IMR-90 (cell line): ENCODE results near the gene RXFP3. TPM values are rescaled to one million over a fixed set of nuclear protein-coding genes. Genes with fewer than 3 reads are reported as not detected.

Experiments used
- ATAC-seq: fragments of 200-7000 bp; cut with Tn5 transposase; 2 replicates; pipeline ENCODE4 v1.9.1; 2020; ENCODE audit warnings: low read depth, mild to moderate bottlenecking, moderate library complexity
- BruUV-seq: library from RNA; stranded (reverse); fragments of 400-500 nt; replicated peaks from 2 replicates; lab custom pipeline; 2021; lab: Mats Ljungman, UMichigan
- CTCF ChIA-PET: fragments of 300-600 bp; formaldehyde crosslinking; extraction: SDS; loops from one replicate; lab custom pipeline; 2021; ENCODE audit warnings: antibody characterized with exemption; lab: Yijun Ruan, JAX
- POLR2A ChIA-PET: fragments of 300-600 bp; sonication (Branson Sonifier 250); formaldehyde crosslinking; loops from one replicate; lab custom pipeline; 2022; ENCODE audit warnings: antibody characterized with exemption; ENCODE audit not compliant: unreplicated experiment; lab: Charles Lee
- DNase-seq: peaks from one replicate; pipeline ENCODE4 v3.0.0; 2013
- H2AFZ ChIP-seq: replicated peaks from 2 replicates; pipeline ENCODE3; 2013; ENCODE audit warnings: low read length, mild to moderate bottlenecking; ENCODE audit not compliant: poor library complexity
- H2AK5ac ChIP-seq: 2 replicates; pipeline ENCODE4 v1.6.1; 2013; ENCODE audit warnings: low read depth, low read length, inconsistent platforms
- H2AK9ac ChIP-seq: replicated peaks from 2 replicates; pipeline ENCODE3; 2013; ENCODE audit warnings: mild to moderate bottlenecking, low read depth, low read length, moderate library complexity; ENCODE audit not compliant: poor library complexity
- H2BK120ac ChIP-seq: 2 replicates; pipeline ENCODE4 v1.6.1; 2013; ENCODE audit warnings: low read depth, low read length, inconsistent platforms
- H2BK15ac ChIP-seq: 3 replicates; pipeline ENCODE4 v1.6.1; 2013; ENCODE audit warnings: low read depth, low read length, inconsistent platforms
- H2BK20ac ChIP-seq: 2 replicates; pipeline ENCODE4 v1.6.1; 2013; ENCODE audit warnings: low read depth, mild to moderate bottlenecking, inconsistent platforms, low read length, moderate library complexity
- H2BK5ac ChIP-seq: 2 replicates; pipeline ENCODE4 v1.6.1; 2013; ENCODE audit warnings: mild to moderate bottlenecking, low read depth, low read length, inconsistent platforms; ENCODE audit not compliant: poor library complexity, severe bottlenecking
- H3K14ac ChIP-seq: replicated peaks from 2 replicates; pipeline ENCODE4 v1.6.1; 2013; ENCODE audit warnings: low read depth, low read length, inconsistent platforms
- H3K18ac ChIP-seq: 2 replicates; pipeline ENCODE4 v1.6.1; 2013; ENCODE audit warnings: low read depth, low read length, control low read depth
- H3K23ac ChIP-seq: 2 replicates; pipeline ENCODE4 v1.6.1; 2013; ENCODE audit warnings: low read depth, low read length, inconsistent platforms
- H3K27ac ChIP-seq: 2 replicates; pipeline ENCODE4 v1.5.1; 2013; ENCODE audit warnings: mild to moderate bottlenecking, control low read depth, low read length; ENCODE audit not compliant: insufficient read depth
- H3K27me3 ChIP-seq: 2 replicates; pipeline ENCODE4 v1.6.1; 2013; ENCODE audit warnings: low read length; ENCODE audit not compliant: control insufficient read depth, insufficient read depth
- H3K36me3 ChIP-seq: 2 replicates; pipeline ENCODE4 v1.6.1; 2013; ENCODE audit warnings: low read length, mixed read lengths; ENCODE audit not compliant: control insufficient read depth, insufficient read depth
- H3K4ac ChIP-seq: 2 replicates; pipeline ENCODE4 v1.6.1; 2013; ENCODE audit warnings: low read depth, low read length, inconsistent platforms
- H3K4me1 ChIP-seq: 2 replicates; pipeline ENCODE4 v1.6.1; 2013; ENCODE audit warnings: low read length, mixed read lengths; ENCODE audit not compliant: control insufficient read depth, insufficient read depth
- H3K4me2 ChIP-seq: 2 replicates; pipeline ENCODE4 v1.6.1; 2013; ENCODE audit warnings: low read depth, mild to moderate bottlenecking, control low read depth, low read length, moderate library complexity
- H3K4me3 ChIP-seq: 2 replicates; pipeline ENCODE4 v1.5.1; 2013; ENCODE audit warnings: low read depth, mild to moderate bottlenecking, control low read depth, low read length, moderate library complexity; ENCODE audit not compliant: insufficient read depth
- H3K56ac ChIP-seq: 2 replicates; pipeline ENCODE4 v1.6.1; 2013; ENCODE audit warnings: low read length, inconsistent platforms; ENCODE audit not compliant: insufficient read depth; ENCODE audit errors: extremely low read depth
- H3K79me1 ChIP-seq, 2 experiments: 2 replicates each; pipeline ENCODE4 v1.6.1; 2013; ENCODE audit warnings: low read length in 2 of 2, inconsistent platforms in 1 of 2, low read depth in 1 of 2
- H3K9ac ChIP-seq: 2 replicates; pipeline ENCODE4 v1.6.1; 2013; ENCODE audit warnings: low read depth, low read length, control low read depth
- H3K9me1 ChIP-seq: 2 replicates; pipeline ENCODE4 v1.6.1; 2013; ENCODE audit warnings: low read length, inconsistent platforms; ENCODE audit not compliant: insufficient read depth
- H3K9me3 ChIP-seq: 2 replicates; pipeline ENCODE4 v1.6.1; 2013; ENCODE audit warnings: low read length; ENCODE audit not compliant: control insufficient read depth, insufficient read depth
- H4K20me1 ChIP-seq: 2 replicates; pipeline ENCODE4 v1.6.1; 2013; ENCODE audit warnings: low read length, inconsistent platforms; ENCODE audit not compliant: insufficient read depth
- H4K5ac ChIP-seq: 2 replicates; pipeline ENCODE4 v1.6.1; 2013; ENCODE audit warnings: mild to moderate bottlenecking, low read depth, low read length, control low read depth
- H4K8ac ChIP-seq, 2 experiments: 2 replicates each; pipeline ENCODE4 v1.6.1; 2013; ENCODE audit warnings: low read depth in 2 of 2, low read length in 2 of 2, control low read depth in 1 of 2, inconsistent platforms in 1 of 2
- H4K91ac ChIP-seq: 2 replicates; pipeline ENCODE4 v1.6.1; 2013; ENCODE audit warnings: low read depth, low read length, inconsistent platforms; ENCODE audit not compliant: insufficient read depth
- CEBPB ChIP-seq: IDR thresholded peaks from 2 replicates; pipeline ENCODE4 v1.6.1; 2012; ENCODE audit warnings: low read depth, low read length, improper control_type of control experiment
- MAZ ChIP-seq: IDR thresholded peaks from 2 replicates; pipeline ENCODE4 v1.6.1; 2012; ENCODE audit warnings: low read depth, mild to moderate bottlenecking, low read length, improper control_type of control experiment, moderate library complexity, borderline replicate concordance
- NFE2L2 ChIP-seq: fragments of 150-350 bp; IDR thresholded peaks from 2 replicates; pipeline ENCODE4 v1.6.1; 2016; ENCODE audit warnings: low read depth, mild to moderate bottlenecking, low read length
- RAD21 ChIP-seq: IDR thresholded peaks from 2 replicates; pipeline ENCODE4 v1.6.1; 2012; ENCODE audit warnings: low read length, improper control_type of control experiment
- RFX5 ChIP-seq: IDR thresholded peaks from 2 replicates; pipeline ENCODE4 v1.8.0; 2012; ENCODE audit warnings: low read depth, mild to moderate bottlenecking, low read length, moderate library complexity
- WGBS, 2 experiments: methylation state at CpG; one replicate each; pipeline versions ENCODE4 v1.1.5 to v1.1.7; 2013; ENCODE audit warnings: missing lambda C conversion rate in 2 of 2; ENCODE audit not compliant: insufficient read length in 1 of 2; ENCODE audit errors: extremely low coverage in 2 of 2; 5-methylcytosine and 5-hydroxymethylcytosine counted together
- dilution Hi-C: fragments of 300-500 bp; cut with HindIII; formaldehyde crosslinking; loops from one replicate; pipeline ENCODE4 v1.14.3; 2018; ENCODE audit warnings: low sequenced_read_pairs; ENCODE audit not compliant: unreplicated experiment
- in situ Hi-C: fragments of 300-500 bp; cut with MboI; formaldehyde crosslinking; loops from 3 replicates; pipeline ENCODE4 v1.14.3; 2019; ENCODE audit warnings: low sequenced_read_pairs, inconsistent platforms, mixed read lengths
- intact Hi-C: fragments of 100-400 bp; cut with micrococcal nuclease; formaldehyde crosslinking; loops from 2 replicates; pipeline ENCODE4 v1.10.0; 2022
- polyA plus RNA-seq, 3 experiments: library from polyadenylated mRNA; depleted of rRNA; stranded (reverse); fragments of >200 nt; gene quantifications; 2 replicates each; pipeline ENCODE4 v1.2.3, GENCODE V29; 2012; ENCODE audit warnings: low replicate concordance in 1 of 3
- total RNA-seq: library from RNA; depleted of rRNA; stranded (reverse); fragments of >200 nt; gene quantifications from 2 replicates; pipeline ENCODE4 v1.2.3, GENCODE V29; 2012

Gene RXFP3
- total and polyA plus RNA-seq, 2 of the 4 experiments (the other 2 are of a cell fraction), result not detected

- intact Hi-C loops, result loop anchor here (10.0 kb wide), 1 partner anchor 322 kb away; no protein-coding TSS in a partner anchor
- no TSS peak for BruUV-seq
These were observed 976 bp downstream of the RXFP3 start for GRCh38 chr5:33937017-33937706.

More at GRCh38 chr5:33937017-33937706, 976 bp downstream of the RXFP3 start:
- H3K9ac ChIP-seq, result no peak overlapping the region
- H2AK9ac ChIP-seq, result no peak overlapping the region
- H2AK5ac ChIP-seq, result no peak overlapping the region
- POLR2A ChIA-PET, result no interaction called here
- H3K23ac ChIP-seq, result no peak overlapping the region
- no peak overlapping the region for H2BK5ac ChIP-seq
- peak overlapping the region; percentile 100 for H3K4me2 ChIP-seq
- TF ChIP-seq RAD21, result no peak
- no peak for TF ChIP-seq MAZ
- no peak for TF ChIP-seq RFX5
- TF ChIP-seq NFE2L2, result no peak
- TF ChIP-seq CEBPB, result no peak
- no peak overlapping the region for H3K14ac ChIP-seq
- H3K27ac ChIP-seq, result no peak overlapping the region
- no peak overlapping the region for H3K18ac ChIP-seq
- no peak overlapping the region for H3K4ac ChIP-seq
- H3K9me3 ChIP-seq, result peaks cover 5% of the 10 kb centered on the region; the same call in 1 of the 2 replicates
- no peaks in the 10 kb centered on the region for H3K9me1 ChIP-seq
- no peak overlapping the region for H3K56ac ChIP-seq
- no peak overlapping the region for H2BK120ac ChIP-seq
- CTCF ChIA-PET, result no interaction called here
- no peak overlapping the region for H4K8ac ChIP-seq
- no peaks in the 10 kb centered on the region for H3K4me1 ChIP-seq
- H2BK15ac ChIP-seq, result no peak overlapping the region
- peak overlapping the region; percentile 33 for H2AFZ ChIP-seq
- dilution Hi-C loops, result no loop called here
- H3K79me1 ChIP-seq, result no peaks in the 10 kb centered on the region
- in situ Hi-C loops, result no loop called here
- no peak overlapping the region for H2BK20ac ChIP-seq
- DNase-seq (no peak), ATAC-seq (no peak)
- no peaks in the 10 kb centered on the region for H3K36me3 ChIP-seq
- H4K91ac ChIP-seq, result no peak overlapping the region
- H3K27me3 ChIP-seq, result peaks cover 53% of the 10 kb centered on the region
- H4K20me1 ChIP-seq, result no peaks in the 10 kb centered on the region; the same call in 1 of the 2 replicates
- peak overlapping the region; percentile 18; the same call in 1 of the 2 replicates for H3K4me3 ChIP-seq
- 26% methylated on average over 48 of the region's 54 CpGs; no CpG with 5 or more reads in 1 of the 2 experiments for WGBS, 2 experiments
- H4K5ac ChIP-seq, result no peak overlapping the region
